ENCODE measurements around the gene BAG5.

- TF ChIP-seq GATA2 (IDR thresholded peaks at IDR 0.05; ENCODE audit: low read depth, low read length) (no peak), GATA3 (IDR thresholded peaks at IDR 0.05; ENCODE audit: low read depth, low read length) (no peak)
Observed at GRCh38 chr14:103556946-103557758, 5.3 kb downstream of the BAG5 start.

Data from SH-SY5Y (cell line).